Stimulated activated memory B cell treated with anti-CD40 and anti-IgM and Interleukin-4, amounts not matched to agents 10 μg/mL and 1 μg/mL and 100 μg/mL, for 72 hours (primary cell): ENCODE results near the gene SNRNP27.
"Not testable (repeated sequence)": the region's sequence is repeated elsewhere in the genome, so short reads cannot be mapped to it uniquely, and the experiment has no call there.

Experiments used
- ATAC-seq: fragments of 150-1000 bp; cut with Tn5 transposase; 2 replicates; pipeline ENCODE4 v1.10.0; 2021
- H3K27ac Mint-ChIP-seq: one replicate; pipeline ENCODE4 v1.8.0; 2022; ENCODE audit warnings: mild to moderate bottlenecking, mixed read lengths
- H3K27me3 Mint-ChIP-seq: one replicate; pipeline ENCODE4 v1.8.0; 2022; ENCODE audit warnings: mixed read lengths
- H3K36me3 Mint-ChIP-seq: one replicate; pipeline ENCODE4 v1.8.0; 2022; ENCODE audit warnings: mixed read lengths
- H3K4me1 Mint-ChIP-seq: one replicate; pipeline ENCODE4 v1.8.0; 2022; ENCODE audit warnings: mixed read lengths
- H3K4me3 Mint-ChIP-seq: one replicate; pipeline ENCODE4 v1.8.0; 2022; ENCODE audit warnings: mild to moderate bottlenecking, moderate library complexity, mixed read lengths
- H3K9me3 Mint-ChIP-seq: one replicate; pipeline ENCODE4 v1.8.0; 2022; ENCODE audit warnings: mixed read lengths

SNRNP27 gene

GRCh38 chr2:69893684-69894551 lies at the start of gene SNRNP27:
Gene SNRNP27 (plus strand): TSS chr2:69893956. CDS start chr2:69893985, 29 bp downstream.
- Mint-ChIP-seq H3K27me3 (no peaks in the 10 kb centered on the region), H3K36me3 (peaks cover 24% of the 10 kb centered on the region), H3K4me1 (peaks cover 36% of the 10 kb centered on the region), H3K9me3 (no peaks in the 10 kb centered on the region), H3K27ac (peak within 1 kb of the TSS; percentile 99), H3K4me3 (peak within 1 kb of the TSS; percentile 100)
- ATAC-seq: peak; percentile 88

- no peaks in the 10 kb centered on the region for H3K4me1 Mint-ChIP-seq
- no peaks in the 10 kb centered on the region for H3K9me3 Mint-ChIP-seq
- ATAC-seq: no peak
- H3K27ac Mint-ChIP-seq: no peak overlapping the region
- H3K36me3 Mint-ChIP-seq: peaks cover 31% of the 10 kb centered on the region
- no peak overlapping the region for H3K4me3 Mint-ChIP-seq
- H3K27me3 Mint-ChIP-seq: no peaks in the 10 kb centered on the region
These were observed 49.8 kb upstream of the SNRNP27 start for GRCh38 chr2:69843993-69844392.

- Mint-ChIP-seq H3K9me3 (no peaks in the 10 kb centered on the region), H3K4me1 (no peaks in the 10 kb centered on the region), H3K4me3 (no peak overlapping the region), H3K27me3 (no peaks in the 10 kb centered on the region), H3K27ac (no peak overlapping the region), H3K36me3 (peaks cover 31% of the 10 kb centered on the region)
- no peak for ATAC-seq
These were observed 49.2 kb upstream of the SNRNP27 start for GRCh38 chr2:69844560-69844959.

GRCh38 chr2:69846182-69847067 lies 47.3 kb upstream of the SNRNP27 start:
- no peak overlapping the region for H3K4me3 Mint-ChIP-seq
- H3K4me1 Mint-ChIP-seq: no peaks in the 10 kb centered on the region
- ATAC-seq: no peak
- no peaks in the 10 kb centered on the region for H3K27me3 Mint-ChIP-seq
- peaks cover 30% of the 10 kb centered on the region for H3K36me3 Mint-ChIP-seq
- H3K9me3 Mint-ChIP-seq: no peaks in the 10 kb centered on the region
- H3K27ac Mint-ChIP-seq: no peak overlapping the region

GRCh38 chr2:69847068-69847828 lies 46.5 kb upstream of the SNRNP27 start:
- no peak for ATAC-seq

GRCh38 chr2:69848186-69848790 lies 45.5 kb upstream of the SNRNP27 start:
- Mint-ChIP-seq H3K4me3 (no peak overlapping the region), H3K27me3 (no peaks in the 10 kb centered on the region), H3K9me3 (no peaks in the 10 kb centered on the region), H3K36me3 (peaks cover 34% of the 10 kb centered on the region), H3K4me1 (no peaks in the 10 kb centered on the region), H3K27ac (no peak overlapping the region)
- ATAC-seq: no peak

More at GRCh38 chr2:69847068-69847828, 46.5 kb upstream of the SNRNP27 start:
- Mint-ChIP-seq H3K27ac (no peak overlapping the region), H3K36me3 (peaks cover 30% of the 10 kb centered on the region), H3K9me3 (no peaks in the 10 kb centered on the region), H3K4me1 (no peaks in the 10 kb centered on the region), H3K27me3 (no peaks in the 10 kb centered on the region), H3K4me3 (no peak overlapping the region)

- no peak for ATAC-seq
- Mint-ChIP-seq H3K4me1 (no peaks in the 10 kb centered on the region), H3K27ac (no peak overlapping the region), H3K4me3 (no peak overlapping the region), H3K27me3 (no peaks in the 10 kb centered on the region), H3K36me3 (peaks cover 15% of the 10 kb centered on the region), H3K9me3 (no peaks in the 10 kb centered on the region)
These were observed 35.5 kb upstream of the SNRNP27 start for GRCh38 chr2:69858261-69858660.

- no peaks in the 10 kb centered on the region for H3K9me3 Mint-ChIP-seq
- H3K27me3 Mint-ChIP-seq: no peaks in the 10 kb centered on the region
- no peak for ATAC-seq
- H3K4me1 Mint-ChIP-seq: no peaks in the 10 kb centered on the region
- H3K4me3 Mint-ChIP-seq: no peak overlapping the region
- peaks cover 18% of the 10 kb centered on the region for H3K36me3 Mint-ChIP-seq
- H3K27ac Mint-ChIP-seq: no peak overlapping the region
These were observed 30.5 kb upstream of the SNRNP27 start for GRCh38 chr2:69863298-69863697.

- Mint-ChIP-seq H3K9me3 (no peaks in the 10 kb centered on the region), H3K36me3 (no peaks in the 10 kb centered on the region), H3K4me1 (peaks cover 8% of the 10 kb centered on the region), H3K4me3 (no peak overlapping the region), H3K27ac (no peak overlapping the region), H3K27me3 (no peaks in the 10 kb centered on the region)
- no peak for ATAC-seq
These were observed 5.3 kb upstream of the SNRNP27 start for GRCh38 chr2:69888451-69888850.

GRCh38 chr2:69889302-69889701 lies 4.5 kb upstream of the SNRNP27 start:
- Mint-ChIP-seq H3K4me1 (peaks cover 15% of the 10 kb centered on the region), H3K9me3 (no peaks in the 10 kb centered on the region), H3K27ac (no peak overlapping the region), H3K4me3 (no peak overlapping the region), H3K36me3 (no peaks in the 10 kb centered on the region), H3K27me3 (no peaks in the 10 kb centered on the region)
- ATAC-seq: no peak

GRCh38 chr2:69890881-69891280 lies 2.9 kb upstream of the SNRNP27 start:
- Mint-ChIP-seq H3K36me3 (peaks cover 8% of the 10 kb centered on the region), H3K4me3 (no peak overlapping the region), H3K27ac (no peak overlapping the region), H3K27me3 (no peaks in the 10 kb centered on the region), H3K4me1 (peaks cover 23% of the 10 kb centered on the region), H3K9me3 (no peaks in the 10 kb centered on the region)
- no peak for ATAC-seq

GRCh38 chr2:69892838-69893424 lies 825 bp upstream of the SNRNP27 start:
- not testable (repeated sequence) for H3K27me3 Mint-ChIP-seq, ATAC-seq, H3K9me3 Mint-ChIP-seq
- Mint-ChIP-seq H3K36me3 (peaks cover 18% of the 10 kb centered on the region), H3K4me1 (peaks cover 33% of the 10 kb centered on the region), H3K4me3 (peak overlapping the region; percentile 100), H3K27ac (peak overlapping the region; percentile 99)

- Mint-ChIP-seq H3K4me3 (peak overlapping the region; percentile 58), H3K36me3 (peaks cover 24% of the 10 kb centered on the region), H3K27ac (peak overlapping the region; percentile 99), H3K4me1 (peaks cover 36% of the 10 kb centered on the region)
- H3K27me3 Mint-ChIP-seq, H3K9me3 Mint-ChIP-seq, ATAC-seq: not testable (repeated sequence)
These were observed 981 bp downstream of the SNRNP27 start for GRCh38 chr2:69894737-69895136.

- H3K9me3 Mint-ChIP-seq: no peaks in the 10 kb centered on the region
- peak; percentile 81 for ATAC-seq
- H3K36me3 Mint-ChIP-seq: peaks cover 49% of the 10 kb centered on the region
- peak overlapping the region; percentile 84 for H3K4me3 Mint-ChIP-seq
- no peaks in the 10 kb centered on the region for H3K27me3 Mint-ChIP-seq
- peak overlapping the region; percentile 95 for H3K27ac Mint-ChIP-seq
- H3K4me1 Mint-ChIP-seq: peaks cover 34% of the 10 kb centered on the region
These were observed 8.6 kb downstream of the SNRNP27 start for GRCh38 chr2:69902213-69902922.
